NCI-H1092 treated with DMSO at 0.1 percent for 48 hours (cell line): ENCODE data around the gene MKRN3.
"Not testable (repeated sequence)": the region's sequence is repeated elsewhere in the genome, so short reads cannot be mapped to it uniquely, and the experiment has no call there.

ENCODE experiments used
- DNase-seq: peaks from one replicate; lab custom pipeline; 2025; lab: John Stamatoyannopoulos, UW

The MKRN3 gene

DNA sequence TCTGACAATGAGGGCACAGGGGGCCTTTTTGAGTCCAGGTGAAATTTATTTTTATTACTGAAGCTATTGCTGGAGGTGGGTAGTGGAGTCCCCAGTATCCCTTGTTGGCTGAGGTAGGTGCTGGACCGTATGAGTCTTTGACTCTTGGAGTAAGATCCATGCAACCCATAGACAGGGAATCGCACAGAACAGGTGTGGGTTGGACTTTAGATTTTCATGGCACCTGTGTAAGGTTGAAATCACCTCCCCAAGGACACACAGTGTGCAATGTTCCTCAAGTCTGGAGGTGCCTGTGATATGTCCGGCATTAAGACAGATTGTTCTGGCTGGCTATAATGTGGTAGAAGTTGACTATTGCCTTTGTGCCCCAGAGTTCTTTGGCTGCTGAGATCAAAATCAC is 23.5 kb downstream of the MKRN3 start:
- DNase-seq, result no peak

- DNase-seq, result no peak
These were observed 28.8 kb downstream of the MKRN3 start for GRCh38 chr15:23594252-23594770.

DNA sequence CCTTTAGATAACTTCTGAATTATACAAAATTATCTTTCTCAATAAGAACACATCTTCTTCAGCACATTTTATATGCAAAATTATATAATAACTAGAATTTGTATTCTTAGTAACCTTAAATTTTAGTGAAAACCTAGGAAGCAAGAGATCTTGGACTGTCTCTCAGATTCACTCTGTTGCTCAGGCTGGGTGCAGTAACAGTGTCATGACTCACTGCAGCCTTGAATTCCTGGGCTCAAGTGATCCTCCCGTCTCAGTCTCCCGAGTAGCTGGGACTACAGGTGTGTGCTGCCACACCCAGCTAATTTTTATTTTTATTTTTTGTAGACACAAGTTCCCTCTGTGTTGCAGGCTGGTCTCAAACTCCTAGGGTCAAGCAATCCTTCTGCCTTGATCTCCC is 29.9 kb downstream of the MKRN3 start:
- no peak for DNase-seq

DNA sequence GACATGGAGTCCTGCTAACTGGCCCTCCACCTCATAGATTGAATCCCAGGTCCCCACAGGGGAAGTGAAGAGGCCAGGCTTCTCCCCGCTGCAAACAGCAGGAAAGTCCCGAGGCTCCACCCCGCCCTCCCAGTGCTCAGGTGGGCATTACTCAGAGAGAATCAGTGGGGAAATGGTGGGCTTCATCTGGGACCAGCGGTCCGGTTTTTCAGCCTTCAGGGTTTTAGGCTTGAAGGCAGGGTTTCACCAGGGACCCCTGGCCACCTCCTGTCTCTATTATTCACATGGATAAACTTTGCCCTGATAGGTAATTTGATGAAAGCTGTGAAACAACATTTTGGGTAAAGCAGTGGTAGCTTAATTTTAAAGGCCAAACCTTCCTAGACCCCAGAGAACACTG is 31.3 kb downstream of the MKRN3 start:
- DNase-seq, result no peak

GRCh38 chr15:23597278-23597677 is 31.8 kb downstream of the MKRN3 start:
- DNase-seq, result not testable (repeated sequence)

GRCh38 chr15:23599053-23599452 is 33.6 kb downstream of the MKRN3 start:
- no peak for DNase-seq

- DNase-seq, result no peak
These were observed 36.6 kb downstream of the MKRN3 start for GRCh38 chr15:23602124-23602523.

DNA sequence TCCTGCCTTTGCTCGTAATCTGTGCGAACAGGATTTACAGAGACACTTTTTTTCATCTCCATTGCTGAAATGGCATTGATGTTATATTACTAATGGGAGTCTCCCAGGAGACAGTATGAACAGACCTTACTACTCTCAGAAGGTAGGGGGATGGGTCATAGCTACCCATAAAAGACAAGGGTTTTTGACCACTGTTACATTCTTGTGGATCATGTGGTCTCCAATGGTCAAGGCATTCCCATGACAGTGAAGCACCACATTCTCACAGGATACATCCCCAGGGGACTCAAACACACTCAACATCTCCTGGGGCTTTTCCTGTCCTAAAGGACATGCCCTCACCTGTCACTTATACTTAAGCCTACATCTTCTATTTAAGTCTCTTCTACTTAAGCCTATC is 40.8 kb downstream of the MKRN3 start:
- no peak for DNase-seq

- no peak for DNase-seq
These were observed 51.1 kb downstream of the MKRN3 start for GRCh38 chr15:23616536-23616935.
